HL-60 (cell line): ENCODE measurements around the gene EFR3B.

ENCODE experiments used
- CTCF ChIP-seq: IDR thresholded peaks from one replicate; pipeline ENCODE4 v1.5.1; 2011; ENCODE audit warnings: low read length, control low read depth, inconsistent platforms; ENCODE audit not compliant: insufficient read depth
- GABPA ChIP-seq: IDR thresholded peaks from 2 replicates; pipeline ENCODE4 v1.6.1; 2012; ENCODE audit warnings: low read depth
- POLR2AphosphoS5 ChIP-seq: IDR thresholded peaks from 2 replicates; pipeline ENCODE4 v1.6.1; 2012; ENCODE audit warnings: low read depth
- REST ChIP-seq: IDR thresholded peaks from 2 replicates; pipeline ENCODE4 v1.6.1; 2012; ENCODE audit warnings: low read depth; ENCODE audit not compliant: insufficient replicate concordance
- SPI1 ChIP-seq: IDR thresholded peaks from 2 replicates; pipeline ENCODE4 v1.6.1; 2012; ENCODE audit warnings: low read depth, mild to moderate bottlenecking, borderline replicate concordance

DNA sequence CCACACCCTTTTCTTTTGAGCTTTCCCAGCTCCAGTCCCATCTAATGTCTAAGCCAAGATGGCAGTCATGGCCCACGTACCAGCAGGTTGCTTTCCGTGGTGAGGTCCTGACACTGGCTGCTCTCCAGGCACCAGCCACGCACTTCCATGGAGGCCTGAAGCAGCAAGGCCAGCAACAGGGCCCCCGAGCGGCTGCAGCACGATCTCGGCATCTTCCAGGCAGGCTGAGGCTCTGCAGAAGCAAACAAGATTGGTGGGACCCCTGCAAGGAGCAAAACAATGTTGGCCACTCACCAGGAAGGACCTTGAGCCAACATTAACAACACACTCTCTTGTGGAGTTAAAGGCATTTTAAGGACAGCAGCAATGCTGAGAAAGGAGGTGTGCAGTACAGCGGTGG lies 122.7 kb downstream of the EFR3B start:
- TF ChIP-seq POLR2AphosphoS5 (no peak), CTCF (no peak), REST (no peak), SPI1 (no peak), GABPA (no peak)
